Small intestine (tissue), 16 donors: ENCODE results near the gene SMOC2. TPM values are rescaled to one million over a fixed set of nuclear protein-coding genes. Genes with fewer than 3 reads are reported as not detected.

ENCODE experiments used
- DNase-seq, 2 donors: peaks; one replicate each; pipeline versions ENCODE4 v3.0.0 to v3.0.0-alpha.2; 2013
- FAIRE-seq: peaks from 2 replicates; lab custom pipeline; 2012; peaks lifted over from hg19 to GRCh38; lab: Jason Lieb, UNC
- H3K27ac ChIP-seq, 3 donors: one replicate each; pipeline ENCODE4 v1.5.1; 2013; ENCODE audit warnings: low read length in 2 of 3, mild to moderate bottlenecking in 2 of 3, control low read depth in 1 of 3, inconsistent platforms in 1 of 3, low read depth in 1 of 3, moderate library complexity in 1 of 3
- H3K27me3 ChIP-seq, 3 donors: one replicate each; pipeline ENCODE4 v1.6.1; 2013; ENCODE audit warnings: low read length in 3 of 3, inconsistent platforms in 1 of 3; ENCODE audit not compliant: control insufficient read depth in 3 of 3, insufficient read depth in 3 of 3
- H3K36me3 ChIP-seq, 3 donors: one replicate each; pipeline ENCODE4 v1.6.1; 2013; ENCODE audit warnings: low read length in 3 of 3, inconsistent platforms in 1 of 3, low read depth in 1 of 3, mild to moderate bottlenecking in 1 of 3, moderate library complexity in 1 of 3; ENCODE audit not compliant: control insufficient read depth in 3 of 3, insufficient read depth in 2 of 3
- H3K4me1 ChIP-seq, 3 donors: one replicate each; pipeline ENCODE4 v1.6.1; 2013; ENCODE audit warnings: low read length in 2 of 3, inconsistent platforms in 1 of 3, low read depth in 1 of 3, mild to moderate bottlenecking in 1 of 3, moderate library complexity in 1 of 3; ENCODE audit not compliant: control insufficient read depth in 3 of 3, insufficient read depth in 2 of 3
- H3K4me3 ChIP-seq, 3 donors: one replicate each; pipeline ENCODE4 v1.5.1; 2013; ENCODE audit warnings: low read length in 3 of 3, control low read depth in 1 of 3, inconsistent platforms in 1 of 3, low read depth in 1 of 3, mild to moderate bottlenecking in 1 of 3, moderate library complexity in 1 of 3
- H3K9me3 ChIP-seq, 2 donors: one replicate each; pipeline ENCODE4 v1.6.1; 2013; ENCODE audit warnings: low read depth in 1 of 2, low read length in 1 of 2; ENCODE audit not compliant: control insufficient read depth in 2 of 2, insufficient read depth in 1 of 2
- WGBS, 3 donors: extraction: QIAGEN DNeasy Blood & Tissue Kit; methylation state at CpG; one replicate each; pipeline ENCODE4 v1.1.7; 2013; 5-methylcytosine and 5-hydroxymethylcytosine counted together
- long read RNA-seq, 10 donors: transcript quantifications; one replicate each; lab custom pipeline, GENCODE V29; 2026
- polyA plus RNA-seq, 4 donors: library from polyadenylated mRNA; stranded (reverse) in 3 of 4; unstranded in 1 of 4; fragments of 200-250 nt in 3 of 4; fragments of 120-200 nt in 1 of 4; gene quantifications; one replicate each; pipeline versions ENCODE4 v1.2.1 to v1.2.3, GENCODE V29; 2013
- donor health status: healthy with polysubstance abuse.
- donor health status: control.
- donor health status: control.
- donor health status: Bipolar disorder and iron deficiency.
- donor health status: healthy.

Gene SMOC2
- polyA plus RNA-seq, result 10 to 100 TPM in 1 of 4 donors, 1 to 10 TPM in 2, under 1 TPM in 1; 0.89 to 56.7 (median 4.0) TPM
- long read RNA-seq, donor 1, result 0 reads
- long read RNA-seq, donor 2, result 0 reads
- long read RNA-seq, donor 3, partial matches to known transcripts, result 0 of 2 reads
- long read RNA-seq, donor 3, other reads (novel, unspliced or antisense), result 0 of 2 reads
- long read RNA-seq, donor 4, result 0 reads
- long read RNA-seq, donor 5, result 0 reads
- long read RNA-seq, donor 6, partial matches to known transcripts, result 0 of 2 reads
- long read RNA-seq, donor 6, other reads (novel, unspliced or antisense), result 0 of 2 reads
- long read RNA-seq, donor 7, partial matches to known transcripts, result 0 of 4 reads
- long read RNA-seq, donor 7, other reads (novel, unspliced or antisense), result 0 of 4 reads
- long read RNA-seq, donor 8, partial matches to known transcripts, result 0 of 2 reads
- long read RNA-seq, donor 8, other reads (novel, unspliced or antisense), result 0 of 2 reads
- long read RNA-seq, donor 9, result 0 reads
- long read RNA-seq, donor 10, transcript SMOC2-202 (13 exons, 3,117 nt), result major isoform, 5 of 6 reads
- long read RNA-seq, donor 10, partial matches to known transcripts, result 0 of 6 reads
- long read RNA-seq, donor 10, other reads (novel, unspliced or antisense), result 0 of 6 reads

GRCh38 chr6:168440520-168441433, at the start of gene SMOC2:
TSS of gene SMOC2 (plus strand) at chr6:168441184. CDS start at chr6:168441371, 187 bp downstream.
- FAIRE-seq, result no peak
- Histone ChIP-seq H3K27me3 (peaks cover 14 to 34% (median 15%) of the 10 kb centered on the region in 3 donors), H3K4me3 (peak within 1 kb of the TSS; percentile 26 to 38 (median 32)), H3K36me3 (no peaks in the 10 kb centered on the region), H3K9me3 (no peaks in the 10 kb centered on the region), H3K4me1 (peaks cover 0 to 4% (median 0%) of the 10 kb centered on the region in 3 donors), H3K27ac (no peak within 1 kb of the TSS)
- WGBS, 3 donors, result 1 to 7% (median 4%) methylated on average over 55 to 81 of the region's 81 CpGs
- DNase-seq, result peak; percentile 22 to 50

- Histone ChIP-seq H3K36me3 (no peaks in the 10 kb centered on the region), H3K4me1 (no peaks in the 10 kb centered on the region), H3K9me3 (no peaks in the 10 kb centered on the region), H3K4me3 (no peak overlapping the region), H3K27ac (no peak overlapping the region), H3K27me3 (no peaks in the 10 kb centered on the region)
- DNase-seq (no peak), FAIRE-seq (no peak)
- WGBS, 3 donors, result 60 to 85% (median 70%) methylated on average over 23 of the region's 23 CpGs
Observed at GRCh38 chr6:168393126-168393870, 47.7 kb upstream of the SMOC2 start.

GRCh38 chr6:168394606-168395005, 46.4 kb upstream of the SMOC2 start:
- no peak overlapping the region for H3K4me3 ChIP-seq
- H3K36me3 ChIP-seq, result no peaks in the 10 kb centered on the region
- no peaks in the 10 kb centered on the region for H3K9me3 ChIP-seq
- no peaks in the 10 kb centered on the region for H3K4me1 ChIP-seq
- WGBS, 3 donors, result 73 to 76% (median 76%) methylated on average over 12 of the region's 12 CpGs
- FAIRE-seq, result no peak
- no peaks in the 10 kb centered on the region for H3K27me3 ChIP-seq
- no peak overlapping the region for H3K27ac ChIP-seq
- DNase-seq, result no peak

GRCh38 chr6:168395983-168396382, 45.0 kb upstream of the SMOC2 start:
- H3K4me3 ChIP-seq, result no peak overlapping the region
- 75 to 89% (median 85%) methylated on average over 12 of the region's 12 CpGs for WGBS, 3 donors
- no peak for FAIRE-seq
- peaks cover 0 to 2% of the 10 kb centered on the region in 2 donors for H3K9me3 ChIP-seq
- DNase-seq, result no peak
- no peaks in the 10 kb centered on the region for H3K4me1 ChIP-seq
- H3K27me3 ChIP-seq, result no peaks in the 10 kb centered on the region
- no peak overlapping the region for H3K27ac ChIP-seq
- no peaks in the 10 kb centered on the region for H3K36me3 ChIP-seq

- Histone ChIP-seq H3K27ac (no peak overlapping the region), H3K4me1 (no peaks in the 10 kb centered on the region), H3K9me3 (peaks cover 0 to 3% of the 10 kb centered on the region in 2 donors), H3K27me3 (no peaks in the 10 kb centered on the region), H3K36me3 (no peaks in the 10 kb centered on the region), H3K4me3 (no peak overlapping the region)
- FAIRE-seq (no peak), DNase-seq (no peak)
- WGBS, 3 donors, result 85 to 89% (median 88%) methylated on average over 16 of the region's 16 CpGs
Observed at GRCh38 chr6:168396561-168396960, 44.4 kb upstream of the SMOC2 start.

- no peak overlapping the region for H3K4me3 ChIP-seq
- no peaks in the 10 kb centered on the region for H3K36me3 ChIP-seq
- no peaks in the 10 kb centered on the region for H3K27me3 ChIP-seq
- H3K27ac ChIP-seq, result no peak overlapping the region
- no peak for DNase-seq
- 86 to 88% (median 86%) methylated on average over 10 of the region's 10 CpGs for WGBS, 3 donors
- no peaks in the 10 kb centered on the region for H3K4me1 ChIP-seq
- H3K9me3 ChIP-seq, result peaks cover 0 to 3% of the 10 kb centered on the region in 2 donors
- no peak for FAIRE-seq
Observed at GRCh38 chr6:168397012-168397411, 44.0 kb upstream of the SMOC2 start.

- Histone ChIP-seq H3K4me3 (no peak overlapping the region), H3K27me3 (no peaks in the 10 kb centered on the region), H3K4me1 (no peaks in the 10 kb centered on the region), H3K27ac (no peak overlapping the region), H3K9me3 (peaks cover 0 to 3% of the 10 kb centered on the region in 2 donors), H3K36me3 (no peaks in the 10 kb centered on the region)
- 57 to 83% (median 83%) methylated on average over 2 of the region's 2 CpGs for WGBS, 3 donors
- FAIRE-seq (no peak), DNase-seq (no peak)
Observed at GRCh38 chr6:168400037-168400436, 40.9 kb upstream of the SMOC2 start.
